CD4-positive, alpha-beta T cell treated with Interleukin-17A for 1 hour (primary cell): ENCODE data around the gene HOXA9.

Experiments used
- DNase-seq: peaks from one replicate; pipeline ENCODE4 v3.0.0-alpha.2; 2020

The HOXA9 gene

GRCh38 chr7:27165089-27165995, at the start of gene HOXA9:
HOXA9 (minus strand) TSS chr7:27165537; CDS start chr7:27165457, 80 bp downstream.
- DNase-seq = peak; percentile 43

- no peak for DNase-seq
These were observed 49.1 kb upstream of the HOXA9 start for GRCh38 chr7:27214239-27214950.

- no peak for DNase-seq
These were observed 48.3 kb upstream of the HOXA9 start for GRCh38 chr7:27213433-27214238.

GRCh38 chr7:27212497-27213432, 47.4 kb upstream of the HOXA9 start:
- no peak for DNase-seq

- no peak for DNase-seq
These were observed 46.4 kb upstream of the HOXA9 start for GRCh38 chr7:27211764-27212204.

- no peak for DNase-seq
These were observed 45.7 kb upstream of the HOXA9 start for GRCh38 chr7:27211084-27211446.

GRCh38 chr7:27210441-27211083, 45.2 kb upstream of the HOXA9 start:
- DNase-seq = peak; percentile 38

- no peak for DNase-seq
These were observed 44.6 kb upstream of the HOXA9 start for GRCh38 chr7:27209933-27210440.

- DNase-seq = no peak
These were observed 43.7 kb upstream of the HOXA9 start for GRCh38 chr7:27208998-27209397.

- DNase-seq = no peak
These were observed 42.1 kb upstream of the HOXA9 start for GRCh38 chr7:27207348-27207985.

- DNase-seq = no peak
These were observed 40.3 kb upstream of the HOXA9 start for GRCh38 chr7:27205325-27206280.

- no peak for DNase-seq
These were observed 39.5 kb upstream of the HOXA9 start for GRCh38 chr7:27204851-27205322.

- DNase-seq = no peak
These were observed 38.7 kb upstream of the HOXA9 start for GRCh38 chr7:27203964-27204594.

- DNase-seq = no peak
These were observed 38.1 kb upstream of the HOXA9 start for GRCh38 chr7:27203365-27203953.

GRCh38 chr7:27202862-27203134, 37.5 kb upstream of the HOXA9 start:
- no peak for DNase-seq

- DNase-seq = no peak
These were observed 36.9 kb upstream of the HOXA9 start for GRCh38 chr7:27202018-27202861.

- no peak for DNase-seq
These were observed 36.3 kb upstream of the HOXA9 start for GRCh38 chr7:27201580-27202017.
